K562 (cell line): ENCODE data around the gene GRK3. TPM values are rescaled to one million over a fixed set of nuclear protein-coding genes. Genes with fewer than 3 reads are reported as not detected.

Experiments used
- ATAC-seq: fragments of 200-7000 bp; cut with Tn5 transposase; 3 replicates; pipeline ENCODE4 v1.9.1; 2020; ENCODE audit warnings: moderate library complexity
- BruUV-seq: library from RNA; stranded (reverse); fragments of 400-500 nt; replicated peaks from 2 replicates; lab custom pipeline; 2021; lab: Mats Ljungman, UMichigan
- CTCF ChIA-PET: fragments of 300-600 bp; formaldehyde crosslinking; extraction: SDS; loops from one replicate; lab custom pipeline; 2021; ENCODE audit warnings: low intra/inter-chr PET ratio; lab: Yijun Ruan, JAX
- POLR2A ChIA-PET: fragments of 300-600, 350-650 bp; sonication (Branson Sonifier 250); formaldehyde crosslinking; extraction: SDS; loops from one replicate; lab custom pipeline; 2021; ENCODE audit warnings: antibody characterized with exemption, inconsistent platforms; lab: Yijun Ruan, JAX
- DNase-seq, 4 experiments: peaks; one replicate each; pipeline versions ENCODE4 v3.0.0 to v3.0.0-alpha.2; 2011 to 2018; ENCODE audit warnings: low spot score in 3 of 4, mixed read lengths in 3 of 4; ENCODE audit errors: extremely low read depth in 1 of 4
- FAIRE-seq: peaks from 2 replicates; lab custom pipeline; 2011; peaks lifted over from hg19 to GRCh38; lab: Jason Lieb, UNC
- H2AFZ ChIP-seq: 2 replicates; pipeline ENCODE4 v1.6.0; 2011; ENCODE audit warnings: low read depth, low read length, control low read depth, inconsistent platforms
- H3K27ac ChIP-seq: fragments of 200-600 bp; 3 replicates; pipeline ENCODE4 v1.8.0; 2011; ENCODE audit warnings: low read depth, mild to moderate bottlenecking, control low read depth, inconsistent platforms, low read length, moderate library complexity, mixed read lengths; ENCODE audit errors: extremely low read depth
- H3K27me3 ChIP-seq, 2 experiments: fragments of 300-600 bp in 1 of 2; 2 replicates in 1 of 2; 3 replicates in 1 of 2; pipeline versions ENCODE4 v1.6.0 to v1.8.0; 2011; ENCODE audit warnings: inconsistent platforms in 2 of 2, low read length in 2 of 2, mild to moderate bottlenecking in 1 of 2, mixed read lengths in 1 of 2, moderate library complexity in 1 of 2; ENCODE audit not compliant: control insufficient read depth in 2 of 2, insufficient read depth in 2 of 2
- H3K36me3 ChIP-seq: fragments of 300-600 bp; 3 replicates; pipeline ENCODE4 v1.8.0; 2011; ENCODE audit warnings: mild to moderate bottlenecking, low read length, inconsistent platforms; ENCODE audit not compliant: control insufficient read depth, insufficient read depth
- H3K4me1 ChIP-seq, 2 experiments: fragments of 200-600 bp in 1 of 2; replicated peaks in 1 of 2; 2 replicates in 1 of 2; 3 replicates in 1 of 2; pipeline versions ENCODE4 v1.5.1 to v1.8.0; 2011; ENCODE audit warnings: inconsistent platforms in 2 of 2, low read length in 2 of 2, mild to moderate bottlenecking in 1 of 2, mixed read lengths in 1 of 2, moderate library complexity in 1 of 2; ENCODE audit not compliant: control insufficient read depth in 2 of 2, insufficient read depth in 2 of 2
- H3K4me2 ChIP-seq: 2 replicates; pipeline ENCODE4 v1.6.1; 2011; ENCODE audit warnings: low read length, control low read depth, inconsistent platforms, mixed read lengths; ENCODE audit not compliant: insufficient read depth
- H3K4me3 ChIP-seq: fragments of 200-600 bp; sonication (generic), shearing (Covaris generic); 2 replicates; pipeline ENCODE4 v1.5.1; 2016; ENCODE audit warnings: control low read depth, inconsistent platforms
- H3K79me2 ChIP-seq: fragments of 200-600 bp; 3 replicates; pipeline ENCODE4 v1.8.0; 2011; ENCODE audit warnings: low read length, inconsistent platforms; ENCODE audit not compliant: control insufficient read depth, insufficient read depth
- H3K9ac ChIP-seq, 2 experiments: 2 replicates each; pipeline versions ENCODE4 v1.6.0 to v1.6.1; 2011; ENCODE audit warnings: low read depth in 2 of 2, low read length in 2 of 2, control low read depth in 1 of 2, inconsistent platforms in 1 of 2, mild to moderate bottlenecking in 1 of 2, mixed read lengths in 1 of 2; ENCODE audit not compliant: insufficient read depth in 1 of 2
- H3K9me1 ChIP-seq: one replicate; pipeline ENCODE4 v1.6.0; 2011; ENCODE audit warnings: inconsistent platforms, mild to moderate bottlenecking, low read length, moderate library complexity; ENCODE audit not compliant: control insufficient read depth, insufficient read depth
- H3K9me3 ChIP-seq: replicated peaks from 2 replicates; pipeline ENCODE4 v1.5.1; 2011; ENCODE audit warnings: low read depth, low read length, inconsistent platforms; ENCODE audit not compliant: control insufficient read depth, insufficient read depth
- H4K20me1 ChIP-seq: replicated peaks from 2 replicates; pipeline ENCODE4 v1.6.1; 2011; ENCODE audit warnings: low read length, inconsistent platforms, mixed read lengths; ENCODE audit not compliant: control insufficient read depth, insufficient read depth
- HNRNPH1 ChIP-seq: fragments of 200-400 bp; formaldehyde crosslinking; optimal IDR thresholded peaks from 2 replicates; pipeline ENCODE3; 2017; ENCODE audit warnings: low read depth, mild to moderate bottlenecking, low read length, moderate library complexity
- ZBTB17 ChIP-seq: fragments of 450-650 bp; formaldehyde crosslinking; IDR thresholded peaks from 2 replicates; pipeline ENCODE4 v1.4.0; 2020; ENCODE audit warnings: mild to moderate bottlenecking
- ZFP1 ChIP-seq: fragments of 450-650 bp; formaldehyde crosslinking; IDR thresholded peaks from 2 replicates; pipeline ENCODE4 v1.4.0; 2020; ENCODE audit warnings: mild to moderate bottlenecking, mixed read lengths
- ZNF23 ChIP-seq: fragments of 250-450 bp; sonication (Bioruptor Pico); IDR thresholded peaks from 2 replicates; pipeline ENCODE4 v1.4.0; 2020; ENCODE audit warnings: mild to moderate bottlenecking
- ZNF518B ChIP-seq: fragments of 250-450 bp; sonication (Bioruptor Pico); IDR thresholded peaks from 2 replicates; pipeline ENCODE4 v1.5.0; 2021; ENCODE audit warnings: mild to moderate bottlenecking, moderate library complexity
- ZNF766 ChIP-seq: fragments of 200-800 bp; sonication (Bioruptor generic); conservative IDR thresholded peaks from 2 replicates; pipeline ENCODE4 v1.6.1; 2016; ENCODE audit warnings: missing genetic modification characterization, missing compliant biosample characterization
- ZSCAN29 ChIP-seq: fragments of 450-650 bp; IDR thresholded peaks from 2 replicates; pipeline ENCODE4 v1.6.1; 2017
- WGBS: fragments of 100-300 bp; shearing (Covaris generic); methylation state at CpG from one replicate; pipeline ENCODE4 v1.1.6; 2016; ENCODE audit warnings: low coverage, mixed read lengths; ENCODE audit not compliant: insufficient coverage; ENCODE audit errors: missing lambda C conversion rate; 5-methylcytosine and 5-hydroxymethylcytosine counted together
- in situ Hi-C: fragments of 300-500 bp; cut with MboI; formaldehyde crosslinking; loops from 4 replicates; pipeline ENCODE4 v1.15.0; 2018; ENCODE audit warnings: inconsistent platforms, mixed read lengths
- intact Hi-C: fragments of 100-400 bp; cut with micrococcal nuclease; formaldehyde crosslinking; loops from 2 replicates; pipeline ENCODE4 v1.14.2; 2022
- polyA plus RNA-seq, 8 experiments: library from polyadenylated mRNA; depleted of rRNA in 4 of 8; stranded (reverse) in 5 of 8; unstranded in 3 of 8; fragments of >200 nt; fragmentation: Nextera tagmentation in 2 of 8; fragmentation: Illumina TruSeq in 1 of 8; extraction: Ambion mirVana in 2 of 8; extraction: Trizol in 1 of 8; gene quantifications; 2 replicates each; pipeline versions ENCODE4 v1.2.1 to v1.2.3, GENCODE V29; 2011 to 2014; ENCODE audit warnings: inconsistent platforms in 1 of 8, missing spikeins in 1 of 8
- total RNA-seq, 7 experiments: library from RNA; depleted of rRNA in 6 of 7; stranded (reverse); fragments of >200 nt in 6 of 7; fragmentation: Illumina TruSeq in 2 of 7; extraction: Trizol in 2 of 7; gene quantifications; 2 replicates each; pipeline versions ENCODE4 v1.2.1 to v1.2.3, GENCODE V29; 2011 to 2021; ENCODE audit warnings: low replicate concordance in 1 of 7
- TF ChIP-seq, protein P1 (sequence below), 2 experiments: fragments of 450-650 bp; IDR thresholded peaks; 2 replicates each; pipeline ENCODE4 v1.6.1; 2016

GRK3 gene
- total and polyA plus RNA-seq, 9 of the 15 experiments (the other 6 are each of a cell fraction or from before 2014, with no cell fraction given) = 1.4 to 7.6 (median 3.6) TPM

DNA sequence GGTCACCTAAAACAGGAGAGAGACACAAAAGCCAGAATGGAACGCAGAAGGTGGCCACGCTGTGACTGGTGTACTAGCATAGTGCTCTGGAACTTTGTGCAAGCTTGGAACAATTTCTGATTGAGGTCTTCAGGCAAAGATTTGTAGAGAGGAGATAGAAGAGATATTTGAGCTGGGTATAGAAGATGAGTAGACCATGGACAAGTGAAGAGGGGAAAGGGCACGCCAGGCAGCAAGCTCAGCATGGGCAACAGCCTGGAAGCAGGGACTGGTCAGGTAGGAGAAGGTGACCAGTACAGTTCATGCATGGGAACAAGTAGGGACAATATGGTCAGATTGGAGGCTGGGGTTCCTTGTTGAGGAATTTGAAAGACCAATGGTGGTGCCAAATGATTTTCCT, 201.9 kb downstream of the GRK3 start:
- peaks cover 4% of the 10 kb centered on the region; the same call in 1 of the 2 replicates for H3K9me3 ChIP-seq
- no peaks in the 10 kb centered on the region for H3K27me3 ChIP-seq
- TF ChIP-seq ZFP1 (CRISPR knock-in tag) (peak; percentile 81), ZSCAN29 (no peak), ZNF766 (CRISPR knock-in tag) (no peak)
- no peak overlapping the region for H3K4me2 ChIP-seq
- in situ Hi-C loops = no loop called here
- intact Hi-C loops = no loop called here
- FAIRE-seq (no peak), ATAC-seq (no peak), DNase-seq (no peak)
- peaks cover 1% of the 10 kb centered on the region; the same call in 1 of the 2 replicates for H4K20me1 ChIP-seq
- peaks cover 11 to 14% of the 10 kb centered on the region in 2 experiments; a peak in 4 of 5 replicates for H3K4me1 ChIP-seq
- no peaks in the 10 kb centered on the region for H3K9me1 ChIP-seq
- H3K9ac ChIP-seq = no peak overlapping the region
- no peak overlapping the region for H3K27ac ChIP-seq
- ChIA-PET CTCF (no interaction called here), POLR2A (interaction anchor here (1.4 to 1.6 kb wide), 2 partner anchors 9 to 16 kb away, joined by 4 to 8 read pairs; no protein-coding TSS in a partner anchor)
- H2AFZ ChIP-seq = no peak overlapping the region
- 93% methylated on average over 3 of the region's 3 CpGs for WGBS
- BruUV-seq = no TSS peak
- H3K4me3 ChIP-seq = no peak overlapping the region
- H3K79me2 ChIP-seq = no peaks in the 10 kb centered on the region
- peaks cover 54% of the 10 kb centered on the region; the same call in 2 of the 3 replicates for H3K36me3 ChIP-seq

- no peak for FAIRE-seq
- H3K36me3 ChIP-seq = peaks cover 36% of the 10 kb centered on the region; the same call in 2 of the 3 replicates
- no peak overlapping the region for H2AFZ ChIP-seq
- BruUV-seq = no TSS peak
- POLR2A ChIA-PET = interaction anchor here (0.6 to 1.0 kb wide), 2 partner anchors 8 to 15 kb away, joined by 3 to 4 read pairs; no protein-coding TSS in a partner anchor
- H4K20me1 ChIP-seq = no peaks in the 10 kb centered on the region
- H3K4me3 ChIP-seq = no peak overlapping the region
- H3K4me2 ChIP-seq = no peak overlapping the region
- DNase-seq = no peak
- H3K9me1 ChIP-seq = no peaks in the 10 kb centered on the region
- no peaks in the 10 kb centered on the region; a peak in 1 of 5 replicates for H3K4me1 ChIP-seq
- intact Hi-C loops (loop anchor here (10.0 kb wide), 1 partner anchor 226 kb away; no protein-coding TSS in a partner anchor), in situ Hi-C loops (loop anchor here (5.0 kb wide), 2 partner anchors 58 to 303 kb away; no protein-coding TSS in a partner anchor)
- H3K9me3 ChIP-seq = 0 out of 2 replicates have a peak, but pooled peaks cover 4% of the 10 kb centered on the region
- CTCF ChIA-PET = no interaction called here
- no peaks in the 10 kb centered on the region for H3K27me3 ChIP-seq
- no peak overlapping the region for H3K27ac ChIP-seq
- 84% methylated on average over 4 of the region's 4 CpGs for WGBS
- no peak overlapping the region for H3K9ac ChIP-seq
- TF ChIP-seq, protein P1, sequence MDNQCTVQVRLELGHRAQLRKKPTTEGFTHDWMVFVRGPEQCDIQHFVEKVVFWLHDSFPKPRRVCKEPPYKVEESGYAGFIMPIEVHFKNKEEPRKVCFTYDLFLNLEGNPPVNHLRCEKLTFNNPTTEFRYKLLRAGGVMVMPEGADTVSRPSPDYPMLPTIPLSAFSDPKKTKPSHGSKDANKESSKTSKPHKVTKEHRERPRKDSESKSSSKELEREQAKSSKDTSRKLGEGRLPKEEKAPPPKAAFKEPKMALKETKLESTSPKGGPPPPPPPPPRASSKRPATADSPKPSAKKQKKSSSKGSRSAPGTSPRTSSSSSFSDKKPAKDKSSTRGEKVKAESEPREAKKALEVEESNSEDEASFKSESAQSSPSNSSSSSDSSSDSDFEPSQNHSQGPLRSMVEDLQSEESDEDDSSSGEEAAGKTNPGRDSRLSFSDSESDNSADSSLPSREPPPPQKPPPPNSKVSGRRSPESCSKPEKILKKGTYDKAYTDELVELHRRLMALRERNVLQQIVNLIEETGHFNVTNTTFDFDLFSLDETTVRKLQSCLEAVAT (IDR thresholded peaks at IDR 0.05) = peak in 1 of 2 experiments; percentile 71; a peak in 1 of 4 replicates
- TF ChIP-seq ZNF23 (peak; percentile 88), HNRNPH1 (no peak), ZNF518B (no peak), ZBTB17 (peak; percentile 89)
- no peak for ATAC-seq
- no peaks in the 10 kb centered on the region for H3K79me2 ChIP-seq
These were observed 205.9 kb downstream of the GRK3 start for GRCh38 chr22:25770333-25770732.
